Gastroesophageal sphincter (tissue), 3 donors: ENCODE results near the gene PPP6R3.

Experiments
- CTCF ChIP-seq, 4 experiments: fragments of 200-600 bp in 2 of 4; fragments of 450-650 bp in 2 of 4; sonication (generic) in 1 of 4; IDR thresholded peaks; one replicate each; pipeline ENCODE4 v1.5.1; 2017 to 2019; ENCODE audit warnings: antibody characterized with exemption in 4 of 4, mild to moderate bottlenecking in 2 of 4, moderate library complexity in 2 of 4
- EP300 ChIP-seq: sonication (generic); formaldehyde crosslinking; IDR thresholded peaks from one replicate; pipeline ENCODE4 v1.6.1; 2017; ENCODE audit warnings: antibody characterized with exemption, mild to moderate bottlenecking
- POLR2A ChIP-seq, 2 donors: fragments of 450-650 bp; IDR thresholded peaks; one replicate each; pipeline ENCODE4 v1.6.1; 2017; ENCODE audit warnings: antibody characterized with exemption in 2 of 2, mild to moderate bottlenecking in 2 of 2, moderate library complexity in 1 of 2

- TF ChIP-seq CTCF (IDR thresholded peaks at IDR 0.05) (no peak), POLR2A (IDR thresholded peaks at IDR 0.05) (no peak), EP300 (no peak)
These were observed 35.3 kb downstream of the PPP6R3 start for GRCh38 chr11:68495872-68496271.
